Measurements from ENCODE around the gene MAGI2.
"Not testable (repeated sequence)": the region's sequence is repeated elsewhere in the genome, so short reads cannot be mapped to it uniquely, and the experiment has no call there.

MAGI2 gene

DNA sequence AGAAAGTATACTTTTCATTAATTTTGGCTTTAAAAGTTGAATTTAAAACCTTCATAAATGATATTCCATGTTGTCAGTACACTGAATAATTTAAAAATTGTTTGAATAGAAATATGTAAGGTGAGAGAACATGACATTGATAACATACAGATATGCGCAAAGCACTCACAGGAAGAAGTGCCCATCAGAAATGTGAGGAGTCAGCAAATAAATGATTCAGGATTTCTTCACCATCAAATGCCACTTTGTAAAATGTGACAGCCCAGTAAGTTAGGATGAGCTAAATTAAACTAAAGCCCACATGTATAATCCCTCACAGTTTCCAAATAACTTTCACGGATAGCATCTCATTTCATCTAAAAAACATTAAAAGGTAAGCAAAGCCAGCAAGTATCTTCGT is 417.6 kb downstream of the MAGI2 start:
- DNase-seq, result no peak

DNA sequence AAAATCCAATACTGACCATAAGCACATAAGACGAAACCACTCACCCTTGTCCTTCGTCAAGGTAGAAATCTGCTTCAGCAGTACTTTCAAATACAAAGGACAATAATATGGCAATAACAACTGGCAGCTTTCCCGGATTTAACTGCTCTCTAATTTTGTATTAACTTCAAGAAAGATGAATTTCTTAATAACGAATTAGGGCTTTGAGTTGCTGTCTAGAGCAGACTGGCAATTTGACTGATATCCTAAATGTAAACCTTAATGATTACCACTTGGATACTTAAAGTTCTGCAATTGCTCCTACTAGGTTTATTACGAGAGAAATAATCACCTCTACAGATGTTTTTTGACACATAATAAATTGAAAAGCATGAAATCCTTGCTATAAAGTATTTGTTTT is 418.7 kb downstream of the MAGI2 start:
- DNase-seq, result no peak

DNA sequence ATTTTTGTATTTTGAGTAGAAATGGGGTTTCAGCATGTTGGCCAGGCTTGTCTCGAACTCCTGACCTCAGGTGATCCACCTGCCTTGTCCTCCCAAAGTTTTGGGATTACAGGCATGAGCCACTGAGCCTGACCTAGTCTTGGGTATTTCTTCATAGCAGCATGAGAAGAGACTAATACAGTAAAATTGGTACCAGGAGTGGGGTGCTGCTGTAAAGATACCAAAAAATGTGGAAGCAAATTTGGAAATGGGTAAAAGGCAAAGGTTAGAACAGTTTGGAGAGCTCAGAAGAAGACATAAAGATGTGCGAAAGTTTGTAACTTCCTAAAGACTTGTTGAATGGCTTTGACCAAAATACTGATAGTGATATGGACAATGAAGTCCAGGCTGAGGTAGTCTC is 433.8 kb downstream of the MAGI2 start:
- DNase-seq, result not testable (repeated sequence)

DNA sequence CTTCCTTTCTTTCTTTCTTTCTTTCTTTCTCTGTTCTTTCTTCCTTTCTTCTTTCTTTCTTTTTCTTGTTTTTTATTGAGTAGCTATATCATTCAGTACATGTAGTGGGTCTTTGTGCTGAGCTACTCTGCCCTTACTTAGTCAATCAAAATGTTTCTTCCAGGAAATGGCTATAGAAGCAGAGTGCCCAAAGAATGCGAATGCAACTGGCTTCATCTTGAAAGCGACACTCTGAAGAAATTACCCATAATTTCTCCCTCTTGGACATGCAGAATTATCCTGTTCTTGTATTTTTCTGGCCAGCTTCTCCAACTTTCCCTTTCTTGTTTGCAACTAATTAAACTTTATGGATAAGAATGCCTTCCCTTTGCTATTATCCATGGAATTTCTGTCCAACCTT is 441.5 kb downstream of the MAGI2 start:
- no peak for DNase-seq

DNA sequence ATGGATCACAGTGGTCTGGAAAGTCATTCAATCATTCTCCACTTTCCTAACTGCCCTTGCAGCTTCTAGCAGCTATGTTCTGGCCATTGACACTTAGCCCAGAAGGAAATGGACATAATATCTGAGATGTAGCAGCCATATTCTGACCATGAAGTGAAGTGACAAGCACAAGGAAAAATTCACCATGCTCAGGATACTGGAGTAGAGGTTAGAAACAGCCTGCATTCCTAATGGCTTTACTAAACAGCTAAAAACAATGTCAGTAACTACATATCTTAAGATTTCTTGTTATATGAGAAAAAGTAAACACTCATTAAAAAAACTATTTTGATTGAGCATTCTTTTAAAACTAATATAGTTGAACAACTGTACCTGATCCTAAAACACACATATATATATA is 443.8 kb downstream of the MAGI2 start:
- DNase-seq, result no peak

DNA sequence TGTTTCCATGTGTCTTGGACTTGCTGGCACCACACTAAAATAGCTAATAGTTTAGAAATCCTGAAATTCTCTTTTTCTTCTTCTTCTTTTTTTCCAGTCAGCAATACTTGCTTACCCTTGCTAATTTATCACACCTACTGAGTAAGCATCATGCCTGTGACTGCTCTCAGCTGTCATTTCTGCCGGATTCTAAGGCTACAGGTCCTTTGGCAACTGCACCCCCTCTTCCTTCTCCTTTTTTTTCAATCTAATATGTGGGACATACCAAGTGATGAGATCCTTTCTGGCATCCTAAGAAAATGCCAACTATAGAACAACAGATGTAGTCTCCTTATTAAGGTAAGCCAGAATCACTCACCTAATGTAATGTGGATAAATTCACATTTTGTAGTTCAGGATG is 444.7 kb downstream of the MAGI2 start:
- no peak for DNase-seq

DNA sequence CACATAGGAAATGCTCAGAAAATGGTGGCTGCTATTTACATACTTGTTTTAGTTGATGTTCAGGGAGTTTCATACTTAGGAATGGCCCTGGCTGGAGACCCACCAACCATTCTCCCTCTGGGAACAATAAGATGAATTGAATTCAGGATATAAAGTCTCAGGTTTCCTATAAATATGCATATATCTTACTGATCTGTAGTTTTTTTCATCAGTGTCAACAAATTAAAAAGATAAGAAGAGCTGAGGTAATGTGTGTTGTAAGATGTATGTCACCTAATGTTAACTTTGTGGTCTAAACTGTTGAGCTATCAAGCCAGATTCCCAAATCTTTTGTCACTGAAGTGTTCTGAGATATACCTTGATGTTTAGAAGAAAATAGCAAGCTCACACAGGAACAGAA is 457.5 kb downstream of the MAGI2 start:
- DNase-seq, result no peak

DNA sequence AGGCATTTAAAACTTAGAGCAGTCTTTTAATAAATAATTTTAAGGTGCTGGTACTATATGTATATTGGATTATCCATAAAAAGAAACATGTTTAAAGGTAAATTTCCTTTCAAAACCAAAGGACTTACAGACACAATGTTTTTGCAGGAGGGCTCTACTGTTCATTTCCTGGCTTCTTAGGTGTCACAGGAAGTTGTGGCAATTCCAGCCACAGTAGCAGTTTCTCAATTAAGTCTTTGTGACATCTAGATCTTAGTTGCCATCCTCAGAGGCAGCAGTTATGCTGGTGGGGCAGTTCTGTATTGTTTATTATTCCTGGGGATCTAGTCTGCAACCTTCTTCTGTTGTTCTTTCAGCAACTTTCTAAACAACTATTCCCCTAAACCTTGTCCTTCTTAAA is 460.1 kb downstream of the MAGI2 start:
- DNase-seq, result no peak

DNA sequence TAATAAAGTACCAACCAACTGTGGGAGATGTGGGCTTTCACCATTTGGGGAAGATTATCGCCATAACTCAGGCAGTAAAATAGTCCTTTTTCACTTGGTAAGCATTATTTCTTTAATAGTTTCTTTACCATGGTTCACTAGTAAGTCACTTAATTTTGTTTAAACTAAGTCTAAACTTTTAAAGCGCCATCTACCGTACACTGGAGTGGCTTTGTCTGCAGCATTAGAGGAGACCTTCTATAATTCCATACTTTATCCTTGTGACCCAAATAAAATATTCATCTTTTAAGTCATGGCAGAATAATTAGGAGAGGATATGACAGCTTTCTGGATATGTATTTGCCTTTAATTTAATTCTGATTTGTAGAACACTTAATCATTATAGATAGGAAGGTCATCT is 468.0 kb downstream of the MAGI2 start:
- DNase-seq, result no peak

DNA sequence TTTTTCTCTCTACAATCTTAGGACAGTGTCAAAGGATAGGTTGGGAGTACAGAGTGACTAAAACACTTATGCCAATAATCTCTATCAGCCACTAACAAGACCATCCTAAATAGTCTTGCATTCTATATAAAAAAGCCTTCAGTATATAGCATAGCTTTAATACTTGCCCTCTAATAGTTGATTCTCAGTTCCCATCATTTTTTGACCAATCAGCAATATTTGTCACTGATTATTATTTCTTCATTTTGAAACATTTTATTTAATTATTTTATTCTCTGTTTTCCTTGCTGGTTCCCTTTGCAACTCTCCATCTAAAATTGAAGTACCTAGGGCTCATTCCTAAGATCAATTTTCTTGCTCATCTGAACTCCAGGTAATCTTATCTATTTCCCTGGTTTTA is 470.0 kb downstream of the MAGI2 start:
- no peak for DNase-seq

DNA sequence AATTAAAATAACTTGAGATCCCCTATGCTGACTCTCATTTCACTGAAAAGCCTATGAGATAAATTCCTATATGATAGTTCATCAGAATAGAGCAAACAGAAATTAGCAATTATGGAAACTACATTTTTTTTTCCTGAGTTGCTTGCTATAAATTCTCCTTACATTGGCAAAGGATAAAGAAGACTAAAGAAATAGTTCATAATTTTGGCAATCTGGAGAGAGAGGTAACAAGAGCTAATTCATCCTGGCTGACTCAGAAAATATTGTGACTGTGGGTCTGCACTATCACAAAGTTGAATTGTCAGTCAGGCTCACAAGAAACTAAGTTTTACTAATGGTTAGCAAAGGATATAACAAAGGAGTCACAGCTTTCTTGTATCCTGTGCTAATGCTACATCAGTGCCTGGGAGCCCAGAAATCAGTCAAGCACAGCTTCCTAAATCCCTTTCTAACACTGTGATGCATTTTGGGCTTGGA is 483.0 kb downstream of the MAGI2 start:
- DNase-seq, result no peak

DNA sequence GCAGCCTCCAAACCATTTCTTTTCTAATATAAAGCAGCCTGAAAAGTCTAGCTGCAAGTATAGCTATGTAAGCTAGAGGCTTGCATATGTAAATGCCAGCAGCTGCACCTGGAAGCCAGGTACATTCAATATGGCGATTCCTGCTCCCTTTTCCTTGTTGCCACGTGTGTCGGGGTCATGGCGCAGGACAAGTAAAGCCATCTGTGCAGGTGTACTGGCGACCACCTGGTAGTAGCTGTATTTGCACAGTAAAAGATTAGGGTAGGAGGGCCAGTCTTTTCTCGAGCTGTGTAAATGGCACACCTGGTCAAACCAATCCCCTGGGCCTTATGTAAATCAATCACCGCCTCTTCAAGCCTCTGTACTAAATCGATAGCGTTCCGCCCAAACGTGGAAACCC is 484.5 kb downstream of the MAGI2 start:
- DNase-seq, result no peak

DNA sequence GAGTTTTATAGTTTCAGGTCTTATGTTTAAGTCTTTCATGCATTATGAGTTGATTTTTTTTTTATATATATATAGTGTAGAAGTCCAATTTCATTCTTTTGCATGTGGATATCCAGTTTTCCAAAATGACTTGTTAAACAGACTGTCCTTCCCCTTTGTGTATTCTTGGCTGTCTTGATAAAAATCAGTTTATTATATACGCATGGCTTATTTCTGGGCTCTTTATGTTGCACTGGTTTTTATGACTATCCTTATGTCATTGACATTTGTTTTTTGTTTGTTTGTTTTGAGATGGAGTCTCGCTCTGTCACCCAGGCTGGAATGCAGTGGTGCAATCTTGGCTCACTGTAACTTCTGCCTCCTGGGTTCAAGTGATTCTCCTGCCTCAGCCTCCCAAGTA is 485.9 kb downstream of the MAGI2 start:
- not testable (repeated sequence) for DNase-seq

DNA sequence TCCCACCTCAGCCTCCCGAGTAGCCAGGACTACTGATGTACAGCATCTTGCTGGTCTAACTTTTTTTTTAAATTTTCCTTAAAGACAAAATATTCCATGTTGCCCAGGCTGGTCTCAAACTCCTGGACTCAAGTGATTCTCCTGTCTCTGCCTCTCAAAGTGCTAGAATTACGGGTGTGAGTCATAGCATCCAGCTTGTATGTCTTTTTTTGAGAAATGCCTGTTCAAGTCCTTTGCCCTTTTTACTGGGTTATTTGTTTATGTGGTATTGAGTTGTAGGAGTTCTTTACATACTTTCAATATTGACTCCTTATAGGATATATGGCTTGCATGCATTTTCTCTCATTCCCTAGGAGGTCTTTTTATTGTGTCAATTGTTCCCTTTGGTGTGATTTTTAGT is 486.4 kb downstream of the MAGI2 start:
- DNase-seq, result no peak

DNA sequence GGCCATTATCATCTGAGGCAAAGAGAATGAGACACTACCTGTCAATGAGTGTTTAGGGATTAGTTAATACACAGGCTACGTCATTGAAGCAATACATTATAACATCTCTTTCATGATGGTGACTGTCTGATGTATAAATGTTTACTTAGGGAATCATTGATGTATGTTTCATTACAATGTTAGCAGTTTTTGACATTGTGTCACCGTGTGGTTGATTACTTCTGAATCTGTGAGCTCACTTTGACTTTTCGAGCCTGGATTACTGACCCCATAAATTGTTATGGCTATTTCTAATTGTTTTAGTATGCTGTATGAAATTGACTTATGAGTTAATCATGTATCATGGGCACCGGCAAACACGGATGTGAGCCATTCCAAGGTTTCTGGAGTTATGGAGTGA is 494.0 kb downstream of the MAGI2 start:
- DNase-seq, result no peak

DNA sequence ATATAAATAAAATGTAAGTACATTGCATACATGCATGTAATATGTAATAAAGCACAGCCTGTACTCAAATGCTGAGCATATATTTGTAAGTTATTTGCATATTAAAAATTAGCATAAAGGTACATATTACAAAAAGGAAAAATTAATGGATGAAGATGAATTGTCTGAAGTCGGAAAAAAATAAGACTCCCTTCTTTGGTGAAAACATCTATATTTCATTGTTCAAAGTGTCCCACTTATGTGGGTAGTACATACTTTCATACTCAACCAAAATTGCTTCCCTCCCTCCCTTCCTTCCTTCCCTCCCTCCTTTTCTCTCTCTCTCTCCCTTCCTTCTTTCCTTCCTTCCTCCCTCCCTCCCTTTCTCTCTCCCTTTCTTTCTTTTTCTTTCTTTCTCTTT is 498.1 kb downstream of the MAGI2 start:
- DNase-seq, result no peak

DNA sequence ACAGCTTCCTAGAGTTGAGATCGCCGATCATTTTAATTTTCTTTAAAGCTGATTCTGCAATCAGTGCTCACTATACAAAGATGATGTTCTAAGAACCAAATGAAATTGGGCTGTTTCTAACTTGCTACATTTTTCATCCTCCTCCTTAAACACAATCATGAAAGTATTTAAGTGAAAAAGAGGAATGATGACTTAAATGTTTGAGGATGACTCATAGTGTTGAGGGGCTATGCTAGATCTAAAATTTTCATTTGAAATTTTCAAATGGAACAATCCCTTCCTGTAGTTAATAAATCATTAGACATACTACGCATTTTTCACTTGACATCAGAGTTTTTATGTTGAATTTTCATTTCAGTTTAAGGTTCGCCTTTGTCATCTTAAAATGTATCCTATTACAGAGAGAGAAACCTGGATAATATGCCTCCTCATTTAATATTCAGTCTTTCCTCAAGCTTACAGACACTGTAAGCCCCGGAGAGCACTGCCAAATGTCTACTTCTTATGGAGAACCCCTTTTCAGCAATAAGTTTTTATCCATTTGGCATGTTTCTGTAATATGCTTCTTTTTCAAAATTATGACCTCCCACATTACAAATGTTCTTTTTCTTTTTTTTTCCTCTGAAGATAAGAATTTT is 499.6 kb downstream of the MAGI2 start:
- DNase-seq, result no peak

DNA sequence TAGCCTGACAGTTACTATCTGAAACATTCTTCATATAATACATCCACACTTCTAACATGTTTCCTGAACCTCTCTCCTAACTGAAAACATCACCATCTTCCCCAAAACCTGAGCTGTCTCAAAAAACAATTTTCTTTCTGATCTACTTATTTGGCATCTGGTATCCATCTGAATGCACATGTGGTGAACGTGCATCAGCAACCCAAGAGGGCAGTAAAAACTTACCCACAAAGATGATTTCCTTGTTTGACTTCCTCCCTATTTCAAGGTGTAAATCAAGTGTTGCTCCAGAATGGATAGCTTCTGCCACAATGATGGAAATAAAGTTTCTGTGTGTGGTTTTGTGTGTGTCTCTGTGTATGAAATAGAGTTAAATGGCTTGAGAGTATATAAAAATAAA is 500.4 kb downstream of the MAGI2 start:
- no peak for DNase-seq

DNA sequence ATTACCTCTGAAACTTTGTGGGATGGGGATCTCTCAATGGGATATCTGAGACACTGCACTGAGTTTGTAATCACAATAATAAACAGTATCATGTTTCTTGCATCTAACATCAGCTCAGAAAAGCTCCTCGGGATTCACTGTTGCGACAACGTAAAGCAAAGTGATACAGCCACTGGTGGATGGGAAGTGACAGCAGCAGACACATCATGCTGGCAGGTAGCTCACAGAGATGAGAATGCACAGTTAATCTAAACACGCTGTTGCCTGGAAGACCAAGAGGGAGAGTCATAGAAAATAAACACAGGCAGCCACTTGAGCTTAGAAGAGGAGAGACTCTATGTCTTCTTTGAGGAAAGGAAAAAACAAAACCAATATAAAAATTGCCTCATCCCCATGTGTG is 513.8 kb downstream of the MAGI2 start:
- DNase-seq, result no peak

DNA sequence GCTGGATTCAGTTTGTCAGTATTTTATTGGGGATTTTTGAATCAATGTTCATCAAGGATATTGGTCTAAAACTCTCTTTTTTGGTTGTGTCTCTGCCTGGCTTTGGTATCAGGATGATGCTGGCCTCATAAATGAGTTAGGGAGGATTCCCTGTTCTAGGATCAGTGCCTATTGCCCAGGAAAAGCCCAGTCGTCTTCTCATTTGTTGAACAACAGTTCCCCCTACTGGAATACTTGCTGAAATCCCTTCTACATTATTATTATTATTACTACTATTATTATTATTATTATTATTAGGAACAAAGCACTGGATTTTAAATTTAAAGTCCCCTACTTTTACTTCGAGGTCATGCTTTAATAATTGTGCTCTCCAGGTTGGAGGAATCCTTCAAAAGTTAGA is 528.9 kb downstream of the MAGI2 start:
- DNase-seq, result no peak

DNA sequence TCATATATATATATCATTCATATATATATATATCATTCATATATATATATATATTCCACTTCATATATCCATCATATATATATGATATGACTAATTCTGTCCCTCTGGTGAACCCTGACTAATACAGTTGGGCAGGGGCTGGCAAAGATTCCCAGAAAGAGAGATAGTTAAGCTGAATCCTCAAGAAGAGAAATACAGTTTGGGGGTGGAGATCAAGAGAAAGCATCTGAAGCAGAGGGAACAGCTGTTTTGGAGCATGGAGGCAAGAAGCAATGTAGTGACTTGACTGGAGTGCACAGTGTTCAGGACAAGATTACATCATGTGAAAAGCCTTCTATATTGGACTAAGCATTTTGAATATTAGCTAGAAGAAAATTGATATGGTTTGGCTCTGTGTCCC is 540.7 kb downstream of the MAGI2 start:
- no peak for DNase-seq

DNA sequence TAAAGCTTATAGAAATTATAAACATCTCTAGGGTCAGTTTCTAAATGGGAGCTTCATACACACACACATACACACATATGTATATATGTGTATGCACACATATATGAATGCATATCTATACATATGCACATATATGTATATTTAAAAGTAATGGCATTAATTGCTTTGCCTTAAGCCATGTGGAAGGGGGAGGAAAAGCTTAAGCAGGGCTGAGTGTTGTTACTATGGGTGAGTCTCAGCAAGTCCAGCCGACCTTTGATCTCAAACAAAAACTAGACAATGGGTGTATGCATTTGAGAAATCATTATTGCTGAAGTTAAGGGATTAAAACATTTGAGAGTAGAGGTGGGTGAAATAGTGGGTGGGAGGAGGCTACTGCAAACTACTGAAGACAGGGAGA is 546.7 kb downstream of the MAGI2 start:
- DNase-seq, result no peak

DNA sequence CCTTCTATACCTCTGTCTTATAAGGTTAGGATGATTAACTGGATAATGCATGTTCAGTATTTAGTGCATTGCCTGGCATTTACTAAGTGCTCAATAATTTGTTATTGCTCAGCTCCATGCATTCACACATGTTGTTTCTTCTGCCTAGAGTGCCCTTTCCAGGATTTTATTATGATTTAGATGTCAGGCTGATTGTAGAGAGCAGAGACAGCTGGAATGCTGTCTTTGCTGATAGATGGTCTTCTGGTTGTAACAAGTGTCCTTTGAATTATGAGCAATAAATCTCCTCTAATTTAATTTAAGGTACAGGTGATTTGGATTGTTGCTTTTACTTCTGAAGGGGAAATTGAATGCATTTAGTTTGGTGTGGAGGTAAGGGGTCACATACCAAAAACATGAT is 548.0 kb downstream of the MAGI2 start:
- DNase-seq, result no peak

DNA sequence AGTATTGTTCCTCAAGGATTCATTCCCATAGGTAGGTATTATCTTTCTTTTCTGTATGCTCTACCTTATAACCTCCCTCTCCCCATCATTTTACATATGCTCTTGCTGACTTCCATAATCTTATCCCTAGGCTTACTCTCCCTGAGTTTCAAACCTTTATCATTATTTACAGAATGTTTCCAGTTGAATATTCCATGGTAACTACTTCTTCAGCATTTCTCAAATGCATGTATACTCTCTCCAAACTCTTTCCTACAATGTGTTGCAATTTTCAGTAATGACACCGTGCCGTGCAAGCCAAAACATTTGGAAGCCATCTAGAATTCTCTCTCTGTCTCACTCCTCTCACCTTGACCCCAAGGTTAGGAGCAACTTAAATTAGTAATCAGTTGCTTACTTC is 548.5 kb downstream of the MAGI2 start:
- DNase-seq, result no peak

DNA sequence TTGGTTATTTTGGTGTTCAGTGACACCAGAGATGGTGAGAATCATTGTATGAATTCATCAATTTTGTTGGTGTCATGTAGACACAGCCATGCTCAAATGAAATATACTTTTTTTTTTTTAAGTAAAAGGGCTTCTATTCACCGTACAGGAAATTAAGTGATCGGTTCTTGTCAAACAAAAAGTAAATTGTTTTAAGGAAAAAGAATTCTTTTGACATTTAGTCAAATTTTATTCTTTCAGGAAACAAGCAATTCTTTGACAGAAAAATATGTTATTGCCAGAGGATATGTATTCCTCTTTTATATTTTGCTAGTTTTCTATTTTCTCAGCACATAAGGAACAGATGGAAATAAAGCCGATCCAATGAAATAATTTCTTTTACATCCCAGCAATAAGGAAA is 551.9 kb downstream of the MAGI2 start:
- DNase-seq, result no peak

DNA sequence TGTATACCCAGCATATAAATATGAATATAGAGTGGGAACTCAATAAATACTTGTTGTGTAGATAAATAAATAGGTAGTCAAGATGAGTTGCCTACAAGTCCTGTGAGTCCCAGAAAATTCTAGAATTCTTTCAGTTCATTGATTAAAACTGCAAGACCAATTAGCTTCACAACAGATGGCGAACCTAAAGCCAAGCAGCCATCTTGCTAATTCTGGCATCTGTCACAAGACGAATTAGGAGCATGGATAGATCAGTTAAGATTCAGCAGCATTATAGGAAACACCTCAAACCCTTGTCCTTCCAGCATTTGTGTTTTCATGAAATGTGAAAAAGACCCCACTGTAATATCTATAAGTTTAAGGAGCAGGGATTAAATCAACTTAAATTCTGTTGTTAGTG is 552.7 kb downstream of the MAGI2 start:
- DNase-seq, result no peak

Data from 8988T (cell line).